Ovary (tissue), 3 donors: ENCODE measurements around the gene RAET1G.
"Not testable (repeated sequence)": the region's sequence is repeated elsewhere in the genome, so short reads cannot be mapped to it uniquely, and the experiment has no call there.

ENCODE experiments used
- CTCF ChIP-seq, 3 donors: fragments of 450-650 bp in 2 of 3; fragments of 200-600 bp in 1 of 3; IDR thresholded peaks; one replicate each; pipeline versions ENCODE4 v1.5.1 to v1.8.0; 2016 to 2022; ENCODE audit warnings: antibody characterized with exemption in 3 of 3, mild to moderate bottlenecking in 1 of 3
- EP300 ChIP-seq: sonication (generic); formaldehyde crosslinking; IDR thresholded peaks from one replicate; pipeline ENCODE4 v1.6.1; 2017; ENCODE audit warnings: antibody characterized with exemption
- POLR2A ChIP-seq: fragments of 450-650 bp; IDR thresholded peaks from one replicate; pipeline ENCODE4 v1.6.1; 2017; ENCODE audit warnings: antibody characterized with exemption, mild to moderate bottlenecking, moderate library complexity
- donor health status: DM: no; HTN: no; CAD: no.

- not testable (repeated sequence) for TF ChIP-seq CTCF (IDR thresholded peaks at IDR 0.05); POLR2A; EP300
Measured at GRCh38 chr6:149945276-149945675, 22.4 kb upstream of the RAET1G start.
